H1 (cell line): ENCODE results near the gene ATP9B. TPM values are rescaled to one million over a fixed set of nuclear protein-coding genes. Genes with fewer than 3 reads are reported as not detected.

ENCODE experiments used
- CBX5 ChIP-seq: fragments of 300-800, 300-1000 bp; sonication (generic); IDR thresholded peaks from 2 replicates; pipeline ENCODE4 v1.7.1; 2016; ENCODE audit warnings: antibody characterized with exemption, low read length, low read depth
- HDAC6 ChIP-seq: IDR thresholded peaks from one replicate; pipeline ENCODE4 v1.7.1; 2012; ENCODE audit warnings: low read depth, mild to moderate bottlenecking, inconsistent platforms, low read length, moderate library complexity
- JUN ChIP-seq: IDR thresholded peaks from 2 replicates; pipeline ENCODE4 v1.6.1; 2011; ENCODE audit warnings: low read depth, mild to moderate bottlenecking, improper control_type of control experiment, low read length
- POU5F1 ChIP-seq: IDR thresholded peaks from 2 replicates; pipeline ENCODE4 v1.6.1; 2011; ENCODE audit warnings: low read depth, mild to moderate bottlenecking, low read length, moderate library complexity
- RXRA ChIP-seq: IDR thresholded peaks from 2 replicates; pipeline ENCODE4 v1.6.1; 2011; ENCODE audit warnings: low read depth, mild to moderate bottlenecking, low read length, moderate library complexity; ENCODE audit not compliant: insufficient read depth
- polyA plus RNA-seq, 7 experiments: library from polyadenylated mRNA; depleted of rRNA in 3 of 7; stranded (reverse) in 5 of 7; unstranded in 2 of 7; fragments of >200 nt in 5 of 7; fragments of 200-250 nt in 2 of 7; gene quantifications; 1 replicate in 5 of 7; 2 replicates in 1 of 7; 4 replicates in 1 of 7; pipeline versions ENCODE4 v1.2.1 to v1.2.3, GENCODE V29; 2011 to 2013; ENCODE audit warnings: missing spikeins in 2 of 7, mixed read lengths in 2 of 7
- total RNA-seq: library from RNA; stranded (reverse); fragmentation: NEBNext Ultra II Directional; extraction: Animal tissue kit (Norgen Biotek cat#: 25700); gene quantifications from 2 replicates; pipeline ENCODE4 v1.2.1, GENCODE V29; 2021
- TF ChIP-seq, protein P1 (sequence below): fragments of 300-600 bp; sonication (generic); IDR thresholded peaks from 2 replicates; pipeline ENCODE4 v1.7.1; 2012; ENCODE audit warnings: low read length, moderate library complexity, mild to moderate bottlenecking, inconsistent platforms; ENCODE audit not compliant: insufficient replicate concordance
- TF ChIP-seq, protein P2 (sequence below): IDR thresholded peaks from 2 replicates; pipeline ENCODE4 v1.6.1; 2012; ENCODE audit warnings: low read length, inconsistent platforms

ATP9B gene
- total and polyA plus RNA-seq, 2 of the 8 experiments (the other 6 are each of a cell fraction or from before 2014, with no cell fraction given) = 15.1 to 21.7 TPM

DNA sequence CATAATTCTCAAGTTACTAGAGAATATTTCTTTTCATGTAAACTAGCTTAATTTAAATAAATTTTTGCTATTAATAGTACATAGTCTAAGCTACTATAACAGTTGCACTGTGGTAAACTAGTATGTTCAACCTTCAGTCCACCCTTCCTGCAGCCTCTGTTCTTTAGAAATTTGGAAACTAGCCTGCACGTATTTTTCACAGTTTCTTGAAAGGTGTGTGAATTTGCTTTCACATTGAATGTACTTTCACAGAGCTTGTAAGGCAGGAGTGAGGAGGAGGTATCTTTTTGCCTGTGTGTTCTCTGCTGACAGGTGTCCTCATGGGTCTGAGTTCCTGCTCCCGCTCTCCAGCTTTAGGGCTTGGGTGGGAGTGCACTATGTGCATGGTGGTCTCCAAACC lies 117.5 kb downstream of the ATP9B start (continued):
- TF ChIP-seq, protein P1, sequence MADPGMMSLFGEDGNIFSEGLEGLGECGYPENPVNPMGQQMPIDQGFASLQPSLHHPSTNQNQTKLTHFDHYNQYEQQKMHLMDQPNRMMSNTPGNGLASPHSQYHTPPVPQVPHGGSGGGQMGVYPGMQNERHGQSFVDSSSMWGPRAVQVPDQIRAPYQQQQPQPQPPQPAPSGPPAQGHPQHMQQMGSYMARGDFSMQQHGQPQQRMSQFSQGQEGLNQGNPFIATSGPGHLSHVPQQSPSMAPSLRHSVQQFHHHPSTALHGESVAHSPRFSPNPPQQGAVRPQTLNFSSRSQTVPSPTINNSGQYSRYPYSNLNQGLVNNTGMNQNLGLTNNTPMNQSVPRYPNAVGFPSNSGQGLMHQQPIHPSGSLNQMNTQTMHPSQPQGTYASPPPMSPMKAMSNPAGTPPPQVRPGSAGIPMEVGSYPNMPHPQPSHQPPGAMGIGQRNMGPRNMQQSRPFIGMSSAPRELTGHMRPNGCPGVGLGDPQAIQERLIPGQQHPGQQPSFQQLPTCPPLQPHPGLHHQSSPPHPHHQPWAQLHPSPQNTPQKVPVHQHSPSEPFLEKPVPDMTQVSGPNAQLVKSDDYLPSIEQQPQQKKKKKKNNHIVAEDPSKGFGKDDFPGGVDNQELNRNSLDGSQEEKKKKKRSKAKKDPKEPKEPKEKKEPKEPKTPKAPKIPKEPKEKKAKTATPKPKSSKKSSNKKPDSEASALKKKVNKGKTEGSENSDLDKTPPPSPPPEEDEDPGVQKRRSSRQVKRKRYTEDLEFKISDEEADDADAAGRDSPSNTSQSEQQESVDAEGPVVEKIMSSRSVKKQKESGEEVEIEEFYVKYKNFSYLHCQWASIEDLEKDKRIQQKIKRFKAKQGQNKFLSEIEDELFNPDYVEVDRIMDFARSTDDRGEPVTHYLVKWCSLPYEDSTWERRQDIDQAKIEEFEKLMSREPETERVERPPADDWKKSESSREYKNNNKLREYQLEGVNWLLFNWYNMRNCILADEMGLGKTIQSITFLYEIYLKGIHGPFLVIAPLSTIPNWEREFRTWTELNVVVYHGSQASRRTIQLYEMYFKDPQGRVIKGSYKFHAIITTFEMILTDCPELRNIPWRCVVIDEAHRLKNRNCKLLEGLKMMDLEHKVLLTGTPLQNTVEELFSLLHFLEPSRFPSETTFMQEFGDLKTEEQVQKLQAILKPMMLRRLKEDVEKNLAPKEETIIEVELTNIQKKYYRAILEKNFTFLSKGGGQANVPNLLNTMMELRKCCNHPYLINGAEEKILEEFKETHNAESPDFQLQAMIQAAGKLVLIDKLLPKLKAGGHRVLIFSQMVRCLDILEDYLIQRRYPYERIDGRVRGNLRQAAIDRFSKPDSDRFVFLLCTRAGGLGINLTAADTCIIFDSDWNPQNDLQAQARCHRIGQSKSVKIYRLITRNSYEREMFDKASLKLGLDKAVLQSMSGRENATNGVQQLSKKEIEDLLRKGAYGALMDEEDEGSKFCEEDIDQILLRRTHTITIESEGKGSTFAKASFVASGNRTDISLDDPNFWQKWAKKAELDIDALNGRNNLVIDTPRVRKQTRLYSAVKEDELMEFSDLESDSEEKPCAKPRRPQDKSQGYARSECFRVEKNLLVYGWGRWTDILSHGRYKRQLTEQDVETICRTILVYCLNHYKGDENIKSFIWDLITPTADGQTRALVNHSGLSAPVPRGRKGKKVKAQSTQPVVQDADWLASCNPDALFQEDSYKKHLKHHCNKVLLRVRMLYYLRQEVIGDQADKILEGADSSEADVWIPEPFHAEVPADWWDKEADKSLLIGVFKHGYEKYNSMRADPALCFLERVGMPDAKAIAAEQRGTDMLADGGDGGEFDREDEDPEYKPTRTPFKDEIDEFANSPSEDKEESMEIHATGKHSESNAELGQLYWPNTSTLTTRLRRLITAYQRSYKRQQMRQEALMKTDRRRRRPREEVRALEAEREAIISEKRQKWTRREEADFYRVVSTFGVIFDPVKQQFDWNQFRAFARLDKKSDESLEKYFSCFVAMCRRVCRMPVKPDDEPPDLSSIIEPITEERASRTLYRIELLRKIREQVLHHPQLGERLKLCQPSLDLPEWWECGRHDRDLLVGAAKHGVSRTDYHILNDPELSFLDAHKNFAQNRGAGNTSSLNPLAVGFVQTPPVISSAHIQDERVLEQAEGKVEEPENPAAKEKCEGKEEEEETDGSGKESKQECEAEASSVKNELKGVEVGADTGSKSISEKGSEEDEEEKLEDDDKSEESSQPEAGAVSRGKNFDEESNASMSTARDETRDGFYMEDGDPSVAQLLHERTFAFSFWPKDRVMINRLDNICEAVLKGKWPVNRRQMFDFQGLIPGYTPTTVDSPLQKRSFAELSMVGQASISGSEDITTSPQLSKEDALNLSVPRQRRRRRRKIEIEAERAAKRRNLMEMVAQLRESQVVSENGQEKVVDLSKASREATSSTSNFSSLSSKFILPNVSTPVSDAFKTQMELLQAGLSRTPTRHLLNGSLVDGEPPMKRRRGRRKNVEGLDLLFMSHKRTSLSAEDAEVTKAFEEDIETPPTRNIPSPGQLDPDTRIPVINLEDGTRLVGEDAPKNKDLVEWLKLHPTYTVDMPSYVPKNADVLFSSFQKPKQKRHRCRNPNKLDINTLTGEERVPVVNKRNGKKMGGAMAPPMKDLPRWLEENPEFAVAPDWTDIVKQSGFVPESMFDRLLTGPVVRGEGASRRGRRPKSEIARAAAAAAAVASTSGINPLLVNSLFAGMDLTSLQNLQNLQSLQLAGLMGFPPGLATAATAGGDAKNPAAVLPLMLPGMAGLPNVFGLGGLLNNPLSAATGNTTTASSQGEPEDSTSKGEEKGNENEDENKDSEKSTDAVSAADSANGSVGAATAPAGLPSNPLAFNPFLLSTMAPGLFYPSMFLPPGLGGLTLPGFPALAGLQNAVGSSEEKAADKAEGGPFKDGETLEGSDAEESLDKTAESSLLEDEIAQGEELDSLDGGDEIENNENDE = no peak
- TF ChIP-seq JUN (no peak), RXRA (no peak), POU5F1 (no peak), CBX5 (no peak), HDAC6 (no peak)
- TF ChIP-seq, protein P2, sequence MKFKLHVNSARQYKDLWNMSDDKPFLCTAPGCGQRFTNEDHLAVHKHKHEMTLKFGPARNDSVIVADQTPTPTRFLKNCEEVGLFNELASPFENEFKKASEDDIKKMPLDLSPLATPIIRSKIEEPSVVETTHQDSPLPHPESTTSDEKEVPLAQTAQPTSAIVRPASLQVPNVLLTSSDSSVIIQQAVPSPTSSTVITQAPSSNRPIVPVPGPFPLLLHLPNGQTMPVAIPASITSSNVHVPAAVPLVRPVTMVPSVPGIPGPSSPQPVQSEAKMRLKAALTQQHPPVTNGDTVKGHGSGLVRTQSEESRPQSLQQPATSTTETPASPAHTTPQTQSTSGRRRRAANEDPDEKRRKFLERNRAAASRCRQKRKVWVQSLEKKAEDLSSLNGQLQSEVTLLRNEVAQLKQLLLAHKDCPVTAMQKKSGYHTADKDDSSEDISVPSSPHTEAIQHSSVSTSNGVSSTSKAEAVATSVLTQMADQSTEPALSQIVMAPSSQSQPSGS = no peak
- TF ChIP-seq, all 59 proteins: peak for 0
